Muscle layer of duodenum (tissue), 2 donors: ENCODE data around the gene PPP2R2C.

Experiments used
- H3K27ac ChIP-seq: one replicate; pipeline ENCODE4 v1.7.0; 2013; ENCODE audit warnings: mild to moderate bottlenecking, low read length
- H3K27me3 ChIP-seq: one replicate; pipeline ENCODE4 v1.7.0; 2013; ENCODE audit warnings: low read depth, mild to moderate bottlenecking, control low read depth, low read length
- H3K36me3 ChIP-seq, 2 donors: one replicate each; pipeline ENCODE4 v1.7.0; 2013; ENCODE audit warnings: low read length in 2 of 2, control low read depth in 1 of 2, mild to moderate bottlenecking in 1 of 2; ENCODE audit not compliant: insufficient read depth in 2 of 2, control insufficient read depth in 1 of 2
- H3K4me1 ChIP-seq, 2 donors: one replicate each; pipeline ENCODE4 v1.7.0; 2013; ENCODE audit warnings: low read length in 2 of 2, mild to moderate bottlenecking in 2 of 2, control low read depth in 1 of 2, moderate library complexity in 1 of 2; ENCODE audit not compliant: insufficient read depth in 2 of 2, control insufficient read depth in 1 of 2
- H3K4me3 ChIP-seq, 2 donors: one replicate each; pipeline ENCODE4 v1.7.0; 2013; ENCODE audit warnings: low read length in 2 of 2, low read depth in 1 of 2, mild to moderate bottlenecking in 1 of 2
- H3K9me3 ChIP-seq, 2 donors: one replicate each; pipeline ENCODE4 v1.7.0; 2013; ENCODE audit warnings: low read length in 2 of 2, control low read depth in 1 of 2, mild to moderate bottlenecking in 1 of 2; ENCODE audit not compliant: control insufficient read depth in 1 of 2
- donor health status: healthy.

PPP2R2C gene

GRCh38 chr4:6381571-6382123, 90.8 kb downstream of the PPP2R2C start:
- Histone ChIP-seq H3K4me3 (no peak overlapping the region), H3K36me3 (no peaks in the 10 kb centered on the region), H3K27me3 (no peaks in the 10 kb centered on the region), H3K9me3 (no peaks in the 10 kb centered on the region), H3K4me1 (no peaks in the 10 kb centered on the region), H3K27ac (no peak overlapping the region)

- Histone ChIP-seq H3K36me3 (no peaks in the 10 kb centered on the region), H3K4me3 (no peak overlapping the region), H3K27me3 (no peaks in the 10 kb centered on the region), H3K27ac (no peak overlapping the region), H3K9me3 (no peaks in the 10 kb centered on the region), H3K4me1 (no peaks in the 10 kb centered on the region)
Measured at GRCh38 chr4:6380746-6381410, 91.5 kb downstream of the PPP2R2C start.

- Histone ChIP-seq H3K4me3 (no peak overlapping the region), H3K36me3 (no peaks in the 10 kb centered on the region), H3K27me3 (no peaks in the 10 kb centered on the region), H3K4me1 (no peaks in the 10 kb centered on the region), H3K9me3 (no peaks in the 10 kb centered on the region), H3K27ac (no peak overlapping the region)
Measured at GRCh38 chr4:6379767-6380745, 92.4 kb downstream of the PPP2R2C start.

GRCh38 chr4:6378493-6379445, 93.6 kb downstream of the PPP2R2C start:
- Histone ChIP-seq H3K9me3 (no peaks in the 10 kb centered on the region), H3K4me3 (no peak overlapping the region), H3K27me3 (no peaks in the 10 kb centered on the region), H3K4me1 (no peaks in the 10 kb centered on the region), H3K36me3 (no peaks in the 10 kb centered on the region), H3K27ac (no peak overlapping the region)

GRCh38 chr4:6377626-6378492, 94.6 kb downstream of the PPP2R2C start:
- Histone ChIP-seq H3K4me3 (no peak overlapping the region), H3K27me3 (no peaks in the 10 kb centered on the region), H3K27ac (no peak overlapping the region), H3K9me3 (no peaks in the 10 kb centered on the region), H3K36me3 (no peaks in the 10 kb centered on the region), H3K4me1 (no peaks in the 10 kb centered on the region)

GRCh38 chr4:6375620-6376295, 96.7 kb downstream of the PPP2R2C start:
- Histone ChIP-seq H3K4me3 (no peak overlapping the region), H3K36me3 (no peaks in the 10 kb centered on the region), H3K27ac (no peak overlapping the region), H3K9me3 (no peaks in the 10 kb centered on the region), H3K4me1 (no peaks in the 10 kb centered on the region), H3K27me3 (no peaks in the 10 kb centered on the region)

GRCh38 chr4:6374575-6374974, 97.8 kb downstream of the PPP2R2C start:
- no peak overlapping the region for H3K4me3 ChIP-seq
- no peak overlapping the region for H3K27ac ChIP-seq
- no peaks in the 10 kb centered on the region for H3K9me3 ChIP-seq
- no peaks in the 10 kb centered on the region for H3K36me3 ChIP-seq
- no peaks in the 10 kb centered on the region for H3K4me1 ChIP-seq
- H3K27me3 ChIP-seq, result no peaks in the 10 kb centered on the region

- Histone ChIP-seq H3K36me3 (no peaks in the 10 kb centered on the region), H3K4me1 (no peaks in the 10 kb centered on the region), H3K27ac (no peak overlapping the region), H3K4me3 (no peak overlapping the region), H3K27me3 (no peaks in the 10 kb centered on the region), H3K9me3 (no peaks in the 10 kb centered on the region)
Measured at GRCh38 chr4:6373541-6374410, 98.6 kb downstream of the PPP2R2C start.

- H3K4me3 ChIP-seq, result no peak overlapping the region
- no peaks in the 10 kb centered on the region for H3K9me3 ChIP-seq
- H3K27me3 ChIP-seq, result no peaks in the 10 kb centered on the region
- H3K4me1 ChIP-seq, result no peaks in the 10 kb centered on the region
- no peak overlapping the region for H3K27ac ChIP-seq
- H3K36me3 ChIP-seq, result no peaks in the 10 kb centered on the region
Measured at GRCh38 chr4:6372649-6373525, 99.5 kb downstream of the PPP2R2C start.
